Measurements from ENCODE around the gene EMC8.

- TF ChIP-seq POLR2A (IDR thresholded peaks at IDR 0.05; ENCODE audit: low read length) (no peak), GATA1 (IDR thresholded peaks at IDR 0.05; ENCODE audit: low read depth, low read length) (no peak)
These were observed 7.2 kb upstream of the EMC8 start for GRCh38 chr16:85806539-85806938.
